H1 (cell line): ENCODE measurements around the gene COPZ1. TPM values are rescaled to one million over a fixed set of nuclear protein-coding genes. Genes with fewer than 3 reads are reported as not detected.

Experiments
- BACH1 ChIP-seq: IDR thresholded peaks from 2 replicates; pipeline ENCODE4 v1.6.1; 2012; ENCODE audit warnings: low read length, improper control_type of control experiment
- CBX5 ChIP-seq: fragments of 300-800, 300-1000 bp; sonication (generic); IDR thresholded peaks from 2 replicates; pipeline ENCODE4 v1.7.1; 2016; ENCODE audit warnings: antibody characterized with exemption, low read length, low read depth
- CBX8 ChIP-seq: fragments of 300-800, 300-1000 bp; sonication (generic); IDR thresholded peaks from 2 replicates; pipeline ENCODE4 v1.7.1; 2016; ENCODE audit warnings: low read depth, low read length, borderline replicate concordance
- CEBPB ChIP-seq: IDR thresholded peaks from 2 replicates; pipeline ENCODE4 v1.6.1; 2012; ENCODE audit warnings: low read depth, low read length
- CHD2 ChIP-seq: IDR thresholded peaks from 2 replicates; pipeline ENCODE4 v1.6.1; 2012; ENCODE audit warnings: low read length, improper control_type of control experiment
- CREB1 ChIP-seq: IDR thresholded peaks from 2 replicates; pipeline ENCODE4 v1.6.1; 2012; ENCODE audit warnings: inconsistent platforms
- EGR1 ChIP-seq: IDR thresholded peaks from 2 replicates; pipeline ENCODE4 v1.6.1; 2011; ENCODE audit warnings: low read depth, low read length, borderline replicate concordance
- EZH2 ChIP-seq: fragments of 200-600 bp; sonication (generic); IDR thresholded peaks from 2 replicates; pipeline ENCODE4 v1.7.1; 2012; ENCODE audit warnings: low read depth, mild to moderate bottlenecking, moderate library complexity, low read length, inconsistent platforms; ENCODE audit not compliant: severe bottlenecking
- GABPA ChIP-seq: IDR thresholded peaks from 2 replicates; pipeline ENCODE4 v1.6.1; 2011; ENCODE audit warnings: mild to moderate bottlenecking, low read length, moderate library complexity, borderline replicate concordance; ENCODE audit not compliant: insufficient read depth
- KDM1A ChIP-seq: fragments of 200-600, 300-600 bp; sonication (generic); IDR thresholded peaks from 2 replicates; pipeline ENCODE4 v1.7.1; 2016; ENCODE audit warnings: mild to moderate bottlenecking, low read length, borderline replicate concordance
- MAFK ChIP-seq: IDR thresholded peaks from 2 replicates; pipeline ENCODE4 v1.6.1; 2012; ENCODE audit warnings: low read depth, mild to moderate bottlenecking, improper control_type of control experiment, low read length
- NANOG ChIP-seq: IDR thresholded peaks from 2 replicates; pipeline ENCODE4 v1.6.1; 2011; ENCODE audit warnings: low read length, low read depth, mild to moderate bottlenecking, inconsistent platforms; ENCODE audit not compliant: insufficient read depth, poor library complexity, severe bottlenecking
- NRF1 ChIP-seq: IDR thresholded peaks from 2 replicates; pipeline ENCODE4 v1.6.1; 2011; ENCODE audit warnings: mild to moderate bottlenecking, low read depth, low read length, improper control_type of control experiment
- PHF8 ChIP-seq: fragments of 200-600 bp; sonication (generic); conservative IDR thresholded peaks from 2 replicates; pipeline ENCODE4 v1.7.1; 2012; ENCODE audit warnings: low read depth, mild to moderate bottlenecking, inconsistent platforms, low read length, moderate library complexity
- POU5F1 ChIP-seq: IDR thresholded peaks from 2 replicates; pipeline ENCODE4 v1.6.1; 2011; ENCODE audit warnings: low read depth, mild to moderate bottlenecking, low read length, moderate library complexity
- RXRA ChIP-seq: IDR thresholded peaks from 2 replicates; pipeline ENCODE4 v1.6.1; 2011; ENCODE audit warnings: low read depth, mild to moderate bottlenecking, low read length, moderate library complexity; ENCODE audit not compliant: insufficient read depth
- SIRT6 ChIP-seq: IDR thresholded peaks from one replicate; pipeline ENCODE4 v1.7.1; 2012; ENCODE audit warnings: low read length, inconsistent platforms
- SP1 ChIP-seq: IDR thresholded peaks from 2 replicates; pipeline ENCODE4 v1.6.1; 2011; ENCODE audit warnings: low read depth, low read length
- SP2 ChIP-seq: IDR thresholded peaks from 2 replicates; pipeline ENCODE4 v1.6.1; 2012; ENCODE audit warnings: mild to moderate bottlenecking, low read length, inconsistent platforms
- SUZ12 ChIP-seq: fragments of 200-600 bp; sonication (generic); IDR thresholded peaks from 2 replicates; pipeline ENCODE4 v1.6.1; 2012; ENCODE audit warnings: mild to moderate bottlenecking, inconsistent platforms, low read length, moderate library complexity, mixed read lengths
- polyA plus RNA-seq, 7 experiments: library from polyadenylated mRNA; depleted of rRNA in 3 of 7; stranded (reverse) in 5 of 7; unstranded in 2 of 7; fragments of >200 nt in 5 of 7; fragments of 200-250 nt in 2 of 7; gene quantifications; 1 replicate in 5 of 7; 2 replicates in 1 of 7; 4 replicates in 1 of 7; pipeline versions ENCODE4 v1.2.1 to v1.2.3, GENCODE V29; 2011 to 2013; ENCODE audit warnings: missing spikeins in 2 of 7, mixed read lengths in 2 of 7
- total RNA-seq: library from RNA; stranded (reverse); fragmentation: NEBNext Ultra II Directional; extraction: Animal tissue kit (Norgen Biotek cat#: 25700); gene quantifications from 2 replicates; pipeline ENCODE4 v1.2.1, GENCODE V29; 2021
- TF ChIP-seq, protein P1 (sequence below): IDR thresholded peaks from 2 replicates; pipeline ENCODE4 v1.6.1; 2012; ENCODE audit warnings: low read length, inconsistent platforms
- TF ChIP-seq, protein P2 (sequence below): IDR thresholded peaks from 2 replicates; pipeline ENCODE4 v1.6.1; 2012; ENCODE audit warnings: inconsistent platforms

Gene COPZ1
- total and polyA plus RNA-seq, 2 of the 8 experiments (the other 6 are each of a cell fraction or from before 2014, with no cell fraction given) = 103 to 133 TPM

DNA sequence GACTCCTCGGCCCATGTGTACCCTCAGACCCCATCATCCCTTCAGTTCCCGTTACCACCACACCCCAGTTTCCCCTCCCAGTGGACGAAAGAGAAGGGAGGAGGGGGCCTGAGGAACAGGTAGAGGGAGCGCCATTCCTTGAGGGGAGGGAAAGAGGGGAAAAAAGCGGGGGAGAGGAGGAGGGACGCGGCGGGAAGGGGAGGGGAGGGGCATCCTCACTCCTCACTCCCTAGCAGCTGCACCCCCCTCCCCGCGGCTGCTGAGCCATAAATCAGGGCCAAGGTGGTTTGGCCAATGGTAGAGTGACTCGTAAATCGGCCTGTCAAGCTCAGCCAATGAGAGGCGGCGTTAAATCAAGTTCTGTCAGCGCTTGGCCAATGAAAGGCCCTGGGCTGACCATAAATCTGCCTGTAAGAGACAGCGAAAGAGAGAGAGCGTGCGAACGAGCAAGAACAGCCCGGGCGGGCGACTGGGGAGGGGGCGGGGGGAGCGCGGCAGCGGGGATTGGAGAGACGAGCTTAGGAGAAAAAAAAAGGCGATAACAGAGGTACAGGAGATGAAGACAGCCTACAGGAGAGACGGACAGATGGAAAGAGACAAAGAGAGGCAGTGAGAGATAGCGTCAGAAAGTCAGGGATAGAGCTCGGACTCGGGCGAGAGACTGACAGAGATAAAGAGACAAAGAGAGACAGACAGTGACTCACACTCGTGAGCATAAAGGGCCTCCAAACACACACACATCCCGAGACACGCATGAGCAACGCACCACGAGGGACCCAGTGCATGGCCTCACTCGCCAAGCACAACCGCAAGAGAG lies 34.2 kb downstream of the COPZ1 start (continued):
- TF ChIP-seq, protein P1, sequence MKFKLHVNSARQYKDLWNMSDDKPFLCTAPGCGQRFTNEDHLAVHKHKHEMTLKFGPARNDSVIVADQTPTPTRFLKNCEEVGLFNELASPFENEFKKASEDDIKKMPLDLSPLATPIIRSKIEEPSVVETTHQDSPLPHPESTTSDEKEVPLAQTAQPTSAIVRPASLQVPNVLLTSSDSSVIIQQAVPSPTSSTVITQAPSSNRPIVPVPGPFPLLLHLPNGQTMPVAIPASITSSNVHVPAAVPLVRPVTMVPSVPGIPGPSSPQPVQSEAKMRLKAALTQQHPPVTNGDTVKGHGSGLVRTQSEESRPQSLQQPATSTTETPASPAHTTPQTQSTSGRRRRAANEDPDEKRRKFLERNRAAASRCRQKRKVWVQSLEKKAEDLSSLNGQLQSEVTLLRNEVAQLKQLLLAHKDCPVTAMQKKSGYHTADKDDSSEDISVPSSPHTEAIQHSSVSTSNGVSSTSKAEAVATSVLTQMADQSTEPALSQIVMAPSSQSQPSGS = 0 out of 2 replicates have a peak, but pooled peaks have one; percentile 35
- no peak for TF ChIP-seq CBX8
- peak; percentile 90 for TF ChIP-seq NANOG
- no peak for TF ChIP-seq BACH1
- no peak for TF ChIP-seq CBX5
- no peak for TF ChIP-seq POU5F1
- no peak for TF ChIP-seq SIRT6
- TF ChIP-seq KDM1A = 0 out of 2 replicates have a peak, but pooled peaks have one; percentile 37
- no peak for TF ChIP-seq GABPA
- peak; percentile 72 for TF ChIP-seq CREB1
- TF ChIP-seq NRF1 = no peak
- TF ChIP-seq EZH2 = no peak
- TF ChIP-seq SUZ12 = no peak
- TF ChIP-seq SP1 = peak; percentile 100
- TF ChIP-seq, protein P2, sequence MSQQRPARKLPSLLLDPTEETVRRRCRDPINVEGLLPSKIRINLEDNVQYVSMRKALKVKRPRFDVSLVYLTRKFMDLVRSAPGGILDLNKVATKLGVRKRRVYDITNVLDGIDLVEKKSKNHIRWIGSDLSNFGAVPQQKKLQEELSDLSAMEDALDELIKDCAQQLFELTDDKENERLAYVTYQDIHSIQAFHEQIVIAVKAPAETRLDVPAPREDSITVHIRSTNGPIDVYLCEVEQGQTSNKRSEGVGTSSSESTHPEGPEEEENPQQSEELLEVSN = no peak; the same call in 1 of the 2 replicates
- no peak for TF ChIP-seq PHF8
- TF ChIP-seq EGR1 = peak; percentile 46; the same call in 1 of the 2 replicates
- no peak for TF ChIP-seq RXRA
- no peak for TF ChIP-seq CEBPB
- no peak for TF ChIP-seq MAFK
- TF ChIP-seq CHD2 = peak; percentile 93
- peak; percentile 68 for TF ChIP-seq SP2
